GM21447 (cell line): ENCODE results near the gene ACOT4.
"Not testable (repeated sequence)": the region's sequence is repeated elsewhere in the genome, so short reads cannot be mapped to it uniquely, and the experiment has no call there.

Experiments
- ATAC-seq: cut with Tn5 transposase; IDR thresholded peaks from one replicate; pipeline ENCODE4 v1.9.1; 2021; ENCODE audit not compliant: unreplicated experiment

ACOT4 gene

DNA sequence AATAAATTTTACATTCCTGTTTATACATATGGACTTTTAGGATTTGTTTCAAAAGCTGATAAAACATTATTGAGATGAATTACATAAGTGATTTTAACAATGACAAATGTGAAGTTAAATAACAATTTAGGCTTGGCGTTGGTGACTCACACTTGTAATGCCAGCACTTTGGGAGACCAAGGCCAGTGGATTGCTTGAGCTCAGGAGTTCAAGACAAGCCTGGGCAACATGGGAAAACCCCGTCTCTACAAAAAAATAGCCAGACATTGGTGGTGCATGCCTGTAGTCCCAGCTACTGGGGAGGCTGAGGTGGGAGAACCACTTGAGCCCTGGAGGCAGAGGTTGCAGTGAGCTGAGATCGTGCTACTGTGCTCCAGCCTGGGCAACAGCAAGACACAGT is 15.3 kb upstream of the ACOT4 start:
- ATAC-seq: no peak

DNA sequence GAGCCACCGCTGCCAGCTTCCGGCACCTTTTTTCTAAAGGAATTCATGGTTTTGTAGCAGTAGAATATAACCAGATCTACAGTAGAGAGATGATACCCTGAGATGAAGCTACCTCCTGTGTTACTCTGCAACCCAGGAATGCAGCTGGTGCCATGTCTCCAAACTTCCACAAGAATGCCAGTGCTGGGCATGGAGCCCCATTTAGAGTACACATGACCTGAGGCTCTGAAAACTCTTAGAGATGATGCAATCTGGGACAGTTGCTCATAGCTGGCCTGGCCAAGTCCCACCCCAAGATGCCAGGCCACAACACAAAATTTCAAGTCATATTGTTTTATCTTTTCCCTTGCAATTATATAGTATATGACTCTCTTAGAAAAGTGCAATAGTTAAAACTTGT is 14.5 kb upstream of the ACOT4 start:
- not testable (repeated sequence) for ATAC-seq

DNA sequence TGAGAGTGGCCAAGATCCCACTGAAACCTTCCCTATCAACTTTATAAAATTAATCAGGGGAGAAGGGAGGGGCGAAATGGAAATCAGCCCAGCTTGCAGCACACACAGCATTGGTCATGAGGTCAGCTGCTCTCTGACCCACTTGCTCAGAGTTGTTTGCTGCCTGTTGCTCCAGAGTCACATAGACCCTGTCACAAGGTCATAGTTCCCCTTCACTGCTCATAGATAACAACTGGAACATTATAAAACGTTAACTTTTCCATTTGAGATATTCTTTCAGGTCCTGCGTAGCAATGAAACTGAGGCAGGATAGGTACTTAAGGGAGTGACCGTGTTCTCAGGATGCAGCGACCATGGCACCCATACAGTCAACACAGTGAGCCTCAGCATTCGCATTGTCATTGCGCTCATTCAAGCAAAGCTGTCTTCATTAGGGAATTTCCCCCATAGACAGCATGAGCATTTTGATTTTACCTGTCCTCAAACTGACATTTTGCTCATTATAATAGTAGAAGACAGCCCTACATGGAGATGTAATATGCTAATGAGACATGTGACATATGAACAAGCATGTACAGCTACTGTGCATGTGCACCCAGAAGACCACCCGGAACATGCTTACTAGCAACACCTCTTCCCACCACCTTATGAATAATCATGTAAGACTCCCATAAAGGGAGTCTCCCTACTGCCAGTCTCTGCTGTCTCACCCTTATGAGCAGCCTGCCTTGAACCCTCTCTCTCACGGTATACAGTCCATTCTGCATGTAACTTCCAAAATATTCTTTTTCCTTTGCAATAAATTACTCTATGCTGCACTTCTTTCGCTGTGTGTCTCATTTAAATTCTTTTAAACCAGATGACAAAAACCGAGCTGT is 9.3 kb upstream of the ACOT4 start:
- not testable (repeated sequence) for ATAC-seq

DNA sequence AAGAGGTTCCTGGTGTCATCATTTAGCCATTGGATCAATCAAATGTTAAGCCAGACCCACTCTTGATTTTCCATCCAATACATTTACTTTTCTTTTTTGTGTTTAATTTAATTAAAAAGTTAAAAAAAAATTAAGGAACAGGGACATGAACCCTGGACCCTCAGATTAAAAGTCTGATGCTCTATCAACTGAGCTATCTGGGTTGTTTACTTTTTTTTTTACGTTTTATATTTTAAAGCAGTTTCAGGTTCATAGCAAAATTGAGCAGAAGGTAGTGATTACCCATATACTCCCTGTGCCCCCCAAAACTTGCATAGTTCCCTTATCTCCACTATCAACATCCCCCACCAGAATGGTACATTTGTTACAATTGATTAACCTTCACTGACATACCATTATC is 3.0 kb upstream of the ACOT4 start:
- no peak for ATAC-seq

GRCh38 chr14:73589116-73589515 is 2.6 kb upstream of the ACOT4 start:
- no peak for ATAC-seq

GRCh38 chr14:73590673-73591004 is 1.0 kb upstream of the ACOT4 start:
- ATAC-seq: not testable (repeated sequence)

DNA sequence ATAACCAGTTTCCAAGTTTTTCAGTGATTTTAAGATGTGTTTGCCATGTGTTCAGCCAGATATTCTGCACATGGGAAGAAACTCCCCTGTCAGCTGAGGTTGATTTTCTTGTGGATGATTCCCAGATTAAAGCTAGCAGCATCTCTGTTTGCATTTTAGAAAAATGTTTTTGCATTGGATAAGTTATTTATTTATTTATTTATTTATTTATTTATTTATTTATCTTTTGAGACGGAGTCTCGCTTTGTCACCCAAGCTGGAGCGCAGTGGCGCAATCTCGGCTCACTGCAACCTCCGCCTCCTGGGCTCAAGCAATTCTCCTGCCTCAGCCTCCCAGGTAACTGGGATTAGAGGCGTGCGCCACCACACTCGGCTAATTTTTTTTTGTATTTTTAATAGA is 2.8 kb downstream of the ACOT4 start:
- no peak for ATAC-seq

- ATAC-seq: no peak
Observed at GRCh38 chr14:73599499-73599898, 7.8 kb downstream of the ACOT4 start.

GRCh38 chr14:73602994-73603393 is 11.3 kb downstream of the ACOT4 start:
- no peak for ATAC-seq

DNA sequence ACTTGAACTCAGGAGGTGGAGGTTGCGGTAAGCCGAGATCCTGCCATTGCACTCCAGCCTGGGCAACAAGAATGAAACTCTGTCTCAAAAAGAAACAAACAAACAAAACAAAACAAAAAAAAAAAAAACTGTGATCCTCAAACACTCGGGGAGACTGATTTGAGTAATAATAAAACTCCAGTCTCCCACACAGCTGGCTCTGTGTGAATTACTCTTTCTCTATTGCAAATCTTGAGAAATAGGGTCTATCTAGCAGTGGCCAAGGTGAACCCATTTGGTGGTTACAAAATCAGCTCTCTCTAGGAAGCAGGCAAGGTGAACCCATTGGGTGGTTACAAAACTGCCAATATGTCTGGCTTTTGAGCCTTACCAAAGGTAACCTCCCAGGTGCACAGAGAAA is 14.6 kb downstream of the ACOT4 start:
- no peak for ATAC-seq

DNA sequence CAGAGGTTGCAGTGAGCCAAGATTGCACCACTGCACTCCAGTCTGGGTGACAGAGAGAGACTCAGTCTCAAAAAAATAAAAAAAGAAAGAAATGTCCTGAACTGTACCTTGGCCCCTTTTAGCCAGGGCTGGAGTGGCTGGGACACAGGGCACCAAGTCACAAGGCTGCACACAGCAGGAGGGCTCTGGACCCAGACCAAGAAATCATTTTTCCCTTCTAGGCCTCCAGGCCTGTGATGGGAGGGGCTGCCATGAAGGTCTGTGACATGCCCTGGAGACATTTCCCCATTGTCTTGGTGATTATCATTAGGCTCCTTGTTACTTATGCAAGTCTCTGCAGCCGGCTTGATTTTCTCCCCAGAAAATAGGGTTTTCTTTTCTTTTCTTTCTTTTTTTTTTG is 15.6 kb downstream of the ACOT4 start:
- ATAC-seq: no peak

- ATAC-seq: no peak
Observed at GRCh38 chr14:73610687-73611086, 19.0 kb downstream of the ACOT4 start.

DNA sequence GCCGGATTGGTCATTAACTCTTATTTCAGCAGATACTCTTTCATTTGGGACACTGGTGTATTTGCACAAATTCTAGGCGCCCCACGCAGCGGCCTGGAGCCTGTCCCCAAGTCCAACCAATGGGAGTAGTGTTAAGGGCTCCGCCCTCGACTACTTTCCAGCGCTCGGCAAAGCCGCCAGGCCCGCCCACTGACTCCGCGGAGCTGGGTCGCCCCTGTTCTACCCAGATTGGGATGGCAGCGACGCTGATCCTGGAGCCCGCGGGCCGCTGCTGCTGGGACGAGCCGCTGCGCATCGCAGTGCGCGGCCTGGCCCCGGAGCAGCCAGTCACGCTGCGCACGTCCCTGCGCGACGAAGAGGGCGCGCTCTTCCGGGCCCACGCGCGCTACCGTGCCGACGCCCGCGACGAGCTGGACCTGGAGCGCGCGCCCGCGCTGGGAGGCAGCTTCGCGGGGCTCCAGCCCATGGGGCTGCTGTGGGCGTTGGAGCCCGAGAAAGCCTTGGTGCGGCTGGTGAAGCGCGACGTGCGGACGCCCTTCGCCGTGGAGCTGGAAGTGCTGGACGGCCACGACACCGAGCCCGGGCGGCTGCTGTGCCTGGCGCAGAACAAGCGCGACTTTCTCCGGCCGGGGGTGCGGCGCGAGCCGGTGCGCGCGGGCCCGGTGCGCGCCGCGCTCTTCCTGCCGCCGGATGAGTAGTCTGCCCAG is 20.8 kb downstream of the ACOT4 start, which contains the start of gene ACOT6:
Gene ACOT6 (plus strand): TSS at position 179 of the 707 bp plus-strand sequence. CDS start 55 bp downstream, at position 234.
- ATAC-seq: peak; percentile 81

DNA sequence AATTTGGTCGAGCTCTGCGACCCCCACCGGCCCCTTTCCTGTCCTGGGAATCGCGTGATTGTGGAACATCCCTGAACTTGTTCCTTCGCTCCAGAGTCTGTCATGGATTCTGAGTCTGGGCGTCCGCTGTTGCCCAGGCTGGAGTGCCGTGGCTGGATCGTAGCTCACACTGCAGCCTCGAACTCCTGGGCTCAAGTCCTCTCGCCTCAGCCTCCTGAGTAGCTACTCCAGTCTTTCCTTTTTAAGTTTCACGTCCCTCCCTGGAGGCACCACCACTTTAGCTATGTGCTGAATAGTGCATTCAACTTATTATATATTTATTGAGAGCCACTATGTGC is 21.3 kb downstream of the ACOT4 start:
- no peak for ATAC-seq

GRCh38 chr14:73613419-73613963 is 21.8 kb downstream of the ACOT4 start:
- ATAC-seq: no peak

DNA sequence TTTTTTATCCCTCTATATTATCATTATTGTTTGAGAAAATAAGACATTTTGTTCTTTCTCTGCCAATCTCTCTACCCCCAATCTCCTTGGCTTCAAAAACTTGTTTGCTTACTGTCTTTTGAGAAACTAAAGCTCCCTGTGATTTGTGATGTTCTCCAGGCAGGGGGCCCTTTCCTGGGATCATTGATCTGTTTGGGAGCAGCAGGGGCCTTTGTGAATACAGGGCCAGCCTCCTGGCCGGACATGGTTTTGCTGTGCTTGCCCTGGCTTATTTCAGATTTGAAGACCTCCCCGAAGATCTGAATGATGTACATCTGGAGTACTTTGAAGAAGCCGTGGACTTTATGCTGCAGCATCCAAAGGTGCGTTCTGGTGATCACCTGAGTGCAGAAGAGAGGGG is 25.2 kb downstream of the ACOT4 start:
- no peak for ATAC-seq

DNA sequence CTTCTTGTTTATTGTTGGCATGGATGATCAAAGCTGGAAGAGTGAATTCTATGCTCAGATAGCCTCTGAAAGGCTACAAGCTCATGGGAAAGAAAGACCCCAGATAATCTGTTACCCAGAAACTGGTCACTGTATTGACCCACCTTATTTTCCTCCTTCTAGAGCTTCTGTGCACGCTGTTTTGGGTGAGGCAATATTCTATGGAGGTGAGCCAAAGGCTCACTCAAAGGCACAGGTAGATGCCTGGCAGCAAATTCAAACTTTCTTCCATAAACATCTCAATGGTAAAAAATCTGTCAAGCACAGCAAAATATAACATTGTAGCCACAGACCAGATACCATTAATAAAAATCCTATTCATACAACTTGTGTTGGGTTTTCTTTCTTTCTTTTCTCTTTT is 27.9 kb downstream of the ACOT4 start:
- no peak for ATAC-seq

DNA sequence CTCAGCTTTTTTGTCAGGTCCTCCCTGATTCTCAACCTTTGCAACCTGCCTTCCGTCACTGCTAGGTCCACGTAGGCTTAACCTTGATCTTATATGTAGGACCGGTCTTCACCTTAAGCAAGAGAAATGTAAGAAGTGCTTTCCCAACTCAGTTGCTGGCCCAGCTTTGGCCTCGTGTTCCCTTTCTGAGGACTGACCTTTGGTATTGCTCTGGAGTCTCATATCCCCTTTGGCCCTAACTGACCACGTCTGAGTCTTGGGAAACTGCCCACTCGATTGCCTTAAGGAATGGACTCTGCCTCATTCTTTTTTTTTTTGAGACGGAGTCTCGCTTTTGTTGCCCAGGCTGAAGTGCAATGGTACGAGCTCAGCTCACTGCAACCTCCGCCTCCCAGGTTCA is 28.6 kb downstream of the ACOT4 start:
- ATAC-seq: no peak

DNA sequence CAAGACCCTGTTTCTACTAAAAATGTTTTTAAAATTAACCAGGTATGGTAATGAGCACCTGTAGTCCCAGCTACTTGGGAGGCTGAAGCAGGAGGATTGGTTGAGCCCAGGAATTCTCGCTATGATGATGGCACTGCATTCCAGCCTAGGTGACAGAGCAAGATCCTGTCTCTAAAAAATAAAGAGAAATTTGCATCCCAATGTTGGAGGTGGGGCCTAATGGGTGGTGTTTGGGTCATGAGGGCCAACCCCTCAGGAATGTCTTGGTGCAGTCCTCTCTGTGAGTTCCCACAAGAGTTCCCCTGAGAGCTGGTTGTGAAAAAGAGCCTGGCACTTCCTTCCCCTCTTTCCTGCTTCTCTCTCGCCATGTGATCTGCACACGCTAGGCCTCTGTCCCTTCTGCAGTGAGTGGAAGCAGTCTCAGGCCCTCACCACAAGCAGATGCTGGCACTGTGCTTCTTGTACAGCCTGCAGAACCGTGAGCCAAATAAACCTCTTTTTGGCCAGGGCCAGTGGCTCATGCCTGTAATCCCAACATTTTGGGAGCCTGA is 31.9 kb downstream of the ACOT4 start:
- no peak for ATAC-seq

DNA sequence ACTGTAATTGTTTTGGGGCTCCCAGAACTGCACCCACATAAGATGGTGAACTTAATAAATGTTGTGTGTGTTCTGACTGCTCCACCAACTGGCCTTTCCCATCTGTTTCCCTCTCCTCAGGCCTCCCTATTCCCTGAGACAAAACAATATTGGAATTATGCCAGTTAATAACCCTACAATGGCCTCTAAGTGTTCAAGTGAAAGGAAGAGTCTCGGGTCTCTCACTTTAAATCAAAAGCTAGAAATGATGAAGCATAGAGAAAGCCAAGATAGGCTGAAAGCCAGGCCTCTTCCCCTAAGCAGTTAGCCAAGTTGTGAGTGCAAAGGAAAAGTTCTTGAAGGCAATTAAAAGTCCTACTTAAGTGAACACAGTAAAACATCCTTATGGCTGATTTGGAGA is 34.0 kb downstream of the ACOT4 start:
- no peak for ATAC-seq

DNA sequence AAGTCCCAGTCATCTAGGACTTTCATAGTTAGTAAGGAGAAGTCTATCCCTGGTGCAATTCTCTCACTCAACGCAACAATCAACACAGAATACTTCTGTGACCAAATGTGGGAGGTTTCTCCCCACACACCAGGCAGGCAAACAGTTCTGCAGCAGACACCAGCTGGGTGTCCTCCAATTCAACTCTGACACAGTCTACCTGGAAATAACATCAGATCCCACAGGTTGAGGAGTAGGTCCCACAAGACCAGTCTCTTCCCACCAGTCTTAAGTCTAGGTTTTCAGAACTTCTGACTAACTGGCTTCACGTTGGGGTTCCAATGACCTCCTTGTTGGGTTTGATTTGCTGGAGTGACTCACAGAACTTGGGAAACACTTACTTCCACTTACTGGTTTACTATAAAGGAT is 35.5 kb downstream of the ACOT4 start:
- no peak for ATAC-seq
